CD8-positive, alpha-beta memory T cell (primary cell): Measurements from ENCODE around the gene CSH1. TPM values are rescaled to one million over a fixed set of nuclear protein-coding genes. Genes with fewer than 3 reads are reported as not detected.
"Not testable (repeated sequence)": the region's sequence is repeated elsewhere in the genome, so short reads cannot be mapped to it uniquely, and the experiment has no call there.

Source experiments
- CTCF ChIA-PET: fragments of 350-600 bp; sonication (Branson Sonifier 250); formaldehyde crosslinking; loops from one replicate; lab custom pipeline; 2021; ENCODE audit warnings: antibody characterized with exemption; lab: Charles Lee
- POLR2A ChIA-PET: fragments of 350-600 bp; sonication (Branson Sonifier 250); formaldehyde crosslinking; loops from one replicate; lab custom pipeline; 2021; ENCODE audit warnings: antibody characterized with exemption; lab: Charles Lee
- DNase-seq, 5 donors: peaks; one replicate each; pipeline versions ENCODE4 v3.0.0 to v3.0.0-alpha.2; 2020 to 2022; ENCODE audit warnings: mixed read lengths in 1 of 5
- H3K27ac ChIP-seq: one replicate; pipeline ENCODE4 v1.7.0; 2013; ENCODE audit warnings: low read depth, mild to moderate bottlenecking, low read length, moderate library complexity
- H3K27me3 ChIP-seq: 2 replicates; pipeline ENCODE4 v1.7.0; 2013; ENCODE audit warnings: low read length, mild to moderate bottlenecking; ENCODE audit not compliant: insufficient read depth, poor library complexity, severe bottlenecking
- H3K36me3 ChIP-seq: 2 replicates; pipeline ENCODE4 v1.7.0; 2013; ENCODE audit warnings: mild to moderate bottlenecking, low read length, moderate library complexity; ENCODE audit not compliant: insufficient read depth
- H3K4me1 ChIP-seq: 2 replicates; pipeline ENCODE4 v1.7.0; 2013; ENCODE audit warnings: mild to moderate bottlenecking, low read length, moderate library complexity; ENCODE audit not compliant: insufficient read depth
- H3K4me3 ChIP-seq: 2 replicates; pipeline ENCODE4 v1.7.0; 2013; ENCODE audit warnings: mild to moderate bottlenecking, low read length
- H3K9me3 ChIP-seq: 2 replicates; pipeline ENCODE4 v1.7.0; 2013; ENCODE audit warnings: mild to moderate bottlenecking, low read length
- H3K27ac Mint-ChIP-seq, 8 donors: one replicate each; pipeline ENCODE4 v1.8.0; 2020 to 2021; ENCODE audit warnings: mixed read lengths in 8 of 8, mild to moderate bottlenecking in 6 of 8, inconsistent platforms in 3 of 8, moderate library complexity in 3 of 8
- H3K27me3 Mint-ChIP-seq, 2 donors: one replicate each; pipeline ENCODE4 v1.8.0; 2020 to 2021; ENCODE audit warnings: mixed read lengths in 2 of 2, mild to moderate bottlenecking in 1 of 2, moderate library complexity in 1 of 2
- H3K36me3 Mint-ChIP-seq, 3 donors: one replicate each; pipeline ENCODE4 v1.8.0; 2020 to 2021; ENCODE audit warnings: mixed read lengths in 3 of 3, inconsistent platforms in 1 of 3, mild to moderate bottlenecking in 1 of 3
- H3K4me1 Mint-ChIP-seq, 3 donors: one replicate each; pipeline ENCODE4 v1.8.0; 2020 to 2021; ENCODE audit warnings: mixed read lengths in 3 of 3, inconsistent platforms in 1 of 3, mild to moderate bottlenecking in 1 of 3
- H3K4me3 Mint-ChIP-seq, 7 donors: one replicate each; pipeline ENCODE4 v1.8.0; 2020 to 2021; ENCODE audit warnings: mixed read lengths in 7 of 7, mild to moderate bottlenecking in 6 of 7, moderate library complexity in 4 of 7, inconsistent platforms in 2 of 7
- H3K9me3 Mint-ChIP-seq, 5 donors: one replicate each; pipeline ENCODE4 v1.8.0; 2020 to 2022; ENCODE audit warnings: mixed read lengths in 5 of 5, mild to moderate bottlenecking in 3 of 5, moderate library complexity in 2 of 5, inconsistent platforms in 1 of 5
- polyA plus RNA-seq: library from polyadenylated mRNA; unstranded; fragments of 300-500 nt; fragmentation: Illumina TruSeq; gene quantifications from one replicate; pipeline ENCODE4 v1.2.3, GENCODE V29; 2021
- total RNA-seq, 2 experiments: library from RNA; stranded (reverse); gene quantifications; one replicate each; pipeline ENCODE4 v1.2.3, GENCODE V29; 2021

Gene CSH1
- total and polyA plus RNA-seq, 3 experiments from 2014 or later = not detected

DNA sequence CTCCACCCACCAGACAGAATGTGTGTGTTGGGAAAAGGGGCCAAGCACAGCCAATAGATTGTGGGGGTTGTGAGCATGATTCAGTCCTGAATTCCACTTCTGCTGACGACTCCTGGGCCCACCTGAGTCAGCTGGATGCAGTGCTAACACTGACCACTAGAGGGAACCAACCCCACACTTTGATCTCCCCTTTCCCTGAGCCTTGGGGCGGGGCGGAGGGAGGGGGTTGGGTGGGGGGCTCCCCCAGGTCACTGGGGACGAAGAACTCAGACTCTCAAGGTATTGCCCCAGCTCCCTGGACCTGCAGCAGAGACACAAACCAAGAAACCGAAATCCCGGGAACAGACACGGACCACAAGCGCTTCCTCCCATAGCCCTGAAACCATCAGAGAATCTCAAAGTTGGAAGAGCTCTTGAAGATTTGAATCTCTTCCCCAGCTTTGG lies 15.3 kb upstream of the CSH1 start:
- no peak overlapping the region for H3K27ac ChIP-seq
- ChIA-PET POLR2A (interaction anchor here (0.6 kb wide), 2 partner anchors 118 to 187 kb away, joined by 3 to 10 read pairs; no protein-coding TSS in a partner anchor), CTCF (interaction anchor here (0.8 to 15.5 kb wide), 16 partner anchors 8 to 369 kb away, joined by 3 to 212 read pairs (median 6); partner anchors contain the start of gene GH1)
- Mint-ChIP-seq H3K27me3 (peaks cover 0 to 1% of the 10 kb centered on the region in 2 donors), H3K9me3 (no peaks in the 10 kb centered on the region), H3K4me3 (no peak overlapping the region), H3K4me1 (peaks cover 0 to 2% (median 0%) of the 10 kb centered on the region in 3 donors), H3K36me3 (no peaks in the 10 kb centered on the region), H3K27ac (peak overlapping the region in 1 of 8 donors; percentile 17)
- no peaks in the 10 kb centered on the region for H3K9me3 ChIP-seq
- no peaks in the 10 kb centered on the region for H3K36me3 ChIP-seq
- no peaks in the 10 kb centered on the region for H3K27me3 ChIP-seq
- no peaks in the 10 kb centered on the region for H3K4me1 ChIP-seq
- H3K4me3 ChIP-seq = no peak overlapping the region
- peak; percentile 51 to 75 (median 58) for DNase-seq

DNA sequence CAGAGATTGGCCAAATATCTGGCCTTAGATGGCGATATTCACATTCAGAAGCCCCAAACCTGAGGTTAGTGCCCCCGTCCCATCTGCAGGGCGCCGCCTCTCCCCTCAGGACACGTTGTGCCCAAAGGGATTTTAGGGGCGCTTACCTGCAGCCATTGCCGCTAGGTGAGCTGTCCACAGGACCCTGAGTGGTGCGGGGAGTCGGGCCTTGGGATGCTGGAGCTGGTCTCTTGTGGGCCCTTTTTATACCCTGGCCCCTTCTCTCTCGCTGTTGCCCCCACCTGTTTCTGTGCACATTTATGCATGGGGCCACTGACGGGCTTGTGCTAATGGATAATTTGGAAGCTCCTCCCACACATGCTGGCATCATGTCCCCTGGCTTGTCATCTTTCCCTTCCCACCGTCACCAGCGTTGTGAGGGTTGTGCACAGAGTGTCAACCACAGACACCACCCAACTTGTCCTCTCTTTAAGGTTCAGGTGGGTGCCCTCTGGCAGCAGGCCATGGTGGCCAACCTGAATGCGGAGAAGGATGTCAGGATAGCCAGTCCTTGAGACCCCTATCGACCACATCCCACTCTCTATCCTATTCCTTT lies 14.8 kb upstream of the CSH1 start, which contains the start of gene CSHL1:
CSHL1 (minus strand) TSS at position 218 of the 595 bp plus-strand sequence; CDS start at position 156, 62 bp downstream.
- H3K36me3 ChIP-seq = no peaks in the 10 kb centered on the region
- no peaks in the 10 kb centered on the region for H3K4me1 ChIP-seq
- ChIA-PET CTCF (interaction anchor here (0.7 to 15.5 kb wide), 14 partner anchors 8 to 369 kb away, joined by 3 to 212 read pairs (median 6); partner anchors contain the start of gene GH1), POLR2A (no interaction called here)
- H3K27ac Mint-ChIP-seq = peak within 1 kb of the TSS in 1 of 8 donors; percentile 17
- no peaks in the 10 kb centered on the region for H3K36me3 Mint-ChIP-seq
- DNase-seq = no peak
- H3K4me3 Mint-ChIP-seq = no peak within 1 kb of the TSS
- H3K4me3 ChIP-seq = no peak within 1 kb of the TSS
- H3K27me3 Mint-ChIP-seq = peaks cover 0 to 1% of the 10 kb centered on the region in 2 donors
- peaks cover 0 to 2% (median 0%) of the 10 kb centered on the region in 3 donors for H3K4me1 Mint-ChIP-seq
- H3K27ac ChIP-seq = no peak within 1 kb of the TSS
- H3K27me3 ChIP-seq = no peaks in the 10 kb centered on the region
- no peaks in the 10 kb centered on the region for H3K9me3 ChIP-seq
- no peaks in the 10 kb centered on the region for H3K9me3 Mint-ChIP-seq

DNA sequence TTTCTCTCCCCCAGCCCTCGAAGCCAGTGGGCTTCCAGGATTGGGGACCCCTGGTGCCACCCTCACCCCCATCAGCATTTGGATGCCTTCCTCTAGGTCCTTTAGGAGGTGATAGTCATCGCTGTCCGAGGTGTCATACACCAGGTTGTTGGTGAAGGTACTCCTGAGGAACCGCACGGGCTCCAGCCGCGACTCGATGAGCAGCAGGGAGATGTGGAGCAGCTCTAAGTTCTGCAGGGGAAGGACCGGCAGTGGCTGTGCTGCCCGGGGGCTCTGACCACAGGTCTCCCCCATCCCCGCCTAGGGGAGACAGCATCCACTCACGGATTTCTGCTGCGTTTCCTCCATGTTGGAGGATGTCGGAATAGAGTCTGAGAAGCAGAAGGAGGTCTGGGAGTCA lies 13.7 kb upstream of the CSH1 start:
- H3K36me3 ChIP-seq = no peaks in the 10 kb centered on the region
- no peak for DNase-seq
- no peaks in the 10 kb centered on the region for H3K9me3 ChIP-seq
- ChIA-PET CTCF (interaction anchor here (1.6 to 15.5 kb wide), 7 partner anchors 8 to 224 kb away, joined by 6 to 212 read pairs (median 11); partner anchors contain the start of gene GH1), POLR2A (no interaction called here)
- Mint-ChIP-seq H3K4me3 (no peak overlapping the region), H3K36me3 (no peaks in the 10 kb centered on the region), H3K4me1 (peaks cover 0 to 2% (median 0%) of the 10 kb centered on the region in 3 donors), H3K27me3 (peaks cover 0 to 1% of the 10 kb centered on the region in 2 donors), H3K27ac (no peak overlapping the region), H3K9me3 (no peaks in the 10 kb centered on the region)
- H3K27me3 ChIP-seq = no peaks in the 10 kb centered on the region
- no peak overlapping the region for H3K4me3 ChIP-seq
- H3K4me1 ChIP-seq = no peaks in the 10 kb centered on the region
- no peak overlapping the region for H3K27ac ChIP-seq

DNA sequence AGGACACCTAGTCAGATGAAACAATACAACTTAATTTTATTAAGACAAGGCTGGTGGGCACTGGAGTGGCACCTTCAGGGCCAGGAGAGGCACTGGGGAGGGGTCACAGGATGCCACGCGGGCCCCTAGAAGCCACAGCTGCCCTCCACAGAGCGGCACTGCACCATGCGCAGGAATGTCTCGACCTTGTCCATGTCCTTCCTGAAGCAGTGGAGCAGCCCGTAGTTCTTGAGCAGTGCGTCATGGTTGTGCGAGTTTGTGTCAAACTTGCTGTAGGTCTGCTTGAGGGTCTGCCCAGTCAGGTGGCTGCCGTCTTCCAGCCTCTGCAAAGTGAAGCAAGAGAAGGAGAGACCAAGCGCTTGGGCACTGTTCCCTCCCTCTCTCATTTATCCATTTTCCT lies 13.2 kb upstream of the CSH1 start:
- H3K9me3 ChIP-seq, H3K4me3 Mint-ChIP-seq, H3K27ac Mint-ChIP-seq, H3K4me1 ChIP-seq, H3K36me3 ChIP-seq, H3K4me1 Mint-ChIP-seq, H3K27me3 Mint-ChIP-seq, H3K36me3 Mint-ChIP-seq, H3K27me3 ChIP-seq, DNase-seq, H3K9me3 Mint-ChIP-seq, POLR2A ChIA-PET, H3K27ac ChIP-seq, H3K4me3 ChIP-seq: not testable (repeated sequence)
- CTCF ChIA-PET = interaction anchor here (15.5 kb wide), 1 partner anchor 118 kb away, joined by 212 read pairs; no protein-coding TSS in a partner anchor

- DNase-seq, H3K9me3 Mint-ChIP-seq, H3K27ac ChIP-seq, H3K27me3 ChIP-seq, H3K4me1 ChIP-seq, H3K4me3 ChIP-seq, H3K36me3 ChIP-seq, H3K27me3 Mint-ChIP-seq, POLR2A ChIA-PET, H3K36me3 Mint-ChIP-seq, H3K4me1 Mint-ChIP-seq, H3K4me3 Mint-ChIP-seq, H3K9me3 ChIP-seq, H3K27ac Mint-ChIP-seq: not testable (repeated sequence)
- CTCF ChIA-PET = interaction anchor here (0.8 to 1.3 kb wide), 3 partner anchors 13 to 113 kb away, joined by 3 read pairs; partner anchors contain the start of gene ICAM2
Measured at GRCh38 chr17:63907161-63907778, 10.9 kb upstream of the CSH1 start.

DNA sequence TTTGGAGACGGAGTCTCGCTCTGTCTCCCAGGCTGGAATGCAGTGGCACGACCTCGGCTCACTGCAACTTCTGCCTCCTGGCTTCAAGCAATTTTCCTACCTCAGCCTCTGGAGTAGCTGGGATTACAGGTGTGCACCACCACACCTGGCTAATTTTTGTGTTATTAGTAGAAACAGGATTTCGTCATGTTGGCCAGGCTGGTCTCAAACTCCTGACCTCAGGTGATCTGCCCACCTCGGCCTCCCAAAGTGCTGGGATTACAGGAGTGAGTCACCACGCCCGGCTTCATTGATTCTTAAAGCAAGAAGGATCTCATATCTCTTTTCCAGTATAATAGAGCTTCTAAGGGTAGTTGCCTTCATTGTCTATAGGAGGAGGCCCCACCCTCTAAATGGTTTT lies 8.4 kb upstream of the CSH1 start:
- H3K4me3 ChIP-seq, H3K27me3 Mint-ChIP-seq, H3K27ac Mint-ChIP-seq, H3K4me1 ChIP-seq, H3K9me3 ChIP-seq, DNase-seq, H3K36me3 Mint-ChIP-seq, H3K27ac ChIP-seq, H3K4me1 Mint-ChIP-seq, H3K27me3 ChIP-seq, H3K4me3 Mint-ChIP-seq, H3K9me3 Mint-ChIP-seq, H3K36me3 ChIP-seq: not testable (repeated sequence)
- ChIA-PET CTCF (interaction anchor here (1.1 to 3.5 kb wide), 9 partner anchors 13 to 241 kb away, joined by 3 to 14 read pairs (median 6); partner anchors contain the start of genes ERN1 and GH1), POLR2A (interaction anchor here (0.7 kb wide), 1 partner anchor 126 kb away, joined by 6 read pairs; no protein-coding TSS in a partner anchor)

- H3K9me3 Mint-ChIP-seq, H3K4me3 ChIP-seq, H3K27me3 Mint-ChIP-seq, H3K36me3 Mint-ChIP-seq, H3K9me3 ChIP-seq, H3K36me3 ChIP-seq, H3K4me1 Mint-ChIP-seq, H3K4me3 Mint-ChIP-seq, H3K27ac Mint-ChIP-seq, H3K27ac ChIP-seq, H3K4me1 ChIP-seq, POLR2A ChIA-PET, H3K27me3 ChIP-seq: not testable (repeated sequence)
- CTCF ChIA-PET = interaction anchor here (0.8 to 3.5 kb wide), 9 partner anchors 12 to 242 kb away, joined by 3 to 14 read pairs (median 6); partner anchors contain the start of gene GH1
- DNase-seq = peak in 2 of 5 donors; percentile 20 to 31
Measured at GRCh38 chr17:63903787-63904201, 7.4 kb upstream of the CSH1 start.

DNA sequence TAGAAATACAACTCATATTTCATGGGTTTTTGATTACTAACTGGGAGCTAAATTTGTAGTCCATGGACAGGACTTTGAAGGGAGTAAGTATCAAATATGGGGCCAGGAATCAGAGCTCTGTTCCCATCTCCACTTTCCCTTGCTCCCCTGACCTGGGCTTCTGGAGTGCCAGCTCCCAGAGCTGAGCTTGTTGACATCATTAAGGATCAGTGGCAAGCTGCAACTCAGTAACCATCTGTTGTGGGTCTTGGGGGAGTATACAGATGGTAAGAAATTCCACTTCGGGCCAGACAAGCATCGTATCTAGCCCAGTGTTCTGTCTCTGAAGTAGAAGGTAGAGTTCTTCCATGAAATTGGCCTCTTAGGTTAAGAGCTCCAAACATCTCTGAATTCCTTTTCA lies 5.6 kb upstream of the CSH1 start:
- not testable (repeated sequence) for H3K4me3 ChIP-seq, H3K9me3 ChIP-seq, H3K9me3 Mint-ChIP-seq, H3K36me3 Mint-ChIP-seq, H3K27ac Mint-ChIP-seq, H3K4me3 Mint-ChIP-seq, H3K4me1 Mint-ChIP-seq, H3K27me3 ChIP-seq, H3K27ac ChIP-seq, DNase-seq, H3K27me3 Mint-ChIP-seq, H3K36me3 ChIP-seq, H3K4me1 ChIP-seq
- CTCF ChIA-PET = interaction anchor here (0.8 to 3.5 kb wide), 7 partner anchors 9 to 231 kb away, joined by 3 to 14 read pairs (median 4); partner anchors contain the start of genes CSHL1 and GH1
- POLR2A ChIA-PET = interaction anchor here (0.8 kb wide), 1 partner anchor 89 kb away, joined by 5 read pairs; no protein-coding TSS in a partner anchor
